Activated B cell treated with CpG ODN at 0.5 μM for 24 hours (primary cell): Measurements from ENCODE around the gene PRDM2. TPM values are rescaled to one million over a fixed set of nuclear protein-coding genes. Genes with fewer than 3 reads are reported as not detected.

Experiments used
- ATAC-seq: fragments of 200-7000 bp; cut with Tn5 transposase; one replicate; pipeline ENCODE4 v1.10.0; 2021; ENCODE audit warnings: low read depth, mild to moderate bottlenecking, moderate library complexity
- CTCF ChIA-PET: fragments of 350-600 bp; sonication (Branson Sonifier 250); formaldehyde crosslinking; loops from one replicate; lab custom pipeline; 2021; ENCODE audit warnings: antibody characterized with exemption; lab: Charles Lee
- POLR2A ChIA-PET: fragments of 350-600 bp; sonication (Branson Sonifier 250); formaldehyde crosslinking; loops from one replicate; lab custom pipeline; 2021; ENCODE audit warnings: antibody characterized with exemption; lab: Charles Lee
- DNase-seq: peaks from one replicate; pipeline ENCODE4 v3.0.0; 2022
- H3K27ac Mint-ChIP-seq: one replicate; pipeline ENCODE4 v1.8.0; 2020; ENCODE audit warnings: mixed read lengths
- H3K27me3 Mint-ChIP-seq: one replicate; pipeline ENCODE4 v1.8.0; 2021; ENCODE audit warnings: mixed read lengths
- H3K36me3 Mint-ChIP-seq: one replicate; pipeline ENCODE4 v1.8.0; 2021; ENCODE audit warnings: low read depth, mixed read lengths
- H3K4me1 Mint-ChIP-seq: one replicate; pipeline ENCODE4 v1.8.0; 2021; ENCODE audit warnings: mixed read lengths
- H3K4me3 Mint-ChIP-seq: one replicate; pipeline ENCODE4 v1.8.0; 2020; ENCODE audit warnings: mild to moderate bottlenecking, mixed read lengths
- H3K9me3 Mint-ChIP-seq: one replicate; pipeline ENCODE4 v1.8.0; 2020; ENCODE audit warnings: mixed read lengths
- intact Hi-C: fragments of 100-400 bp; cut with micrococcal nuclease; formaldehyde crosslinking; loops from one replicate; pipeline ENCODE4 v1.15.1; 2024
- total RNA-seq: library from RNA; stranded (reverse); gene quantifications from 2 replicates; pipeline ENCODE4 v1.2.3, GENCODE V29; 2022
- TF ChIP-seq, protein P1 (sequence below): fragments of 200-600 bp; IDR thresholded peaks from one replicate; pipeline ENCODE4 v1.8.0; 2022; ENCODE audit warnings: antibody characterized with exemption, mild to moderate bottlenecking

The PRDM2 gene
- total RNA-seq, 1 donor from 2014 or later, result 194 TPM

DNA sequence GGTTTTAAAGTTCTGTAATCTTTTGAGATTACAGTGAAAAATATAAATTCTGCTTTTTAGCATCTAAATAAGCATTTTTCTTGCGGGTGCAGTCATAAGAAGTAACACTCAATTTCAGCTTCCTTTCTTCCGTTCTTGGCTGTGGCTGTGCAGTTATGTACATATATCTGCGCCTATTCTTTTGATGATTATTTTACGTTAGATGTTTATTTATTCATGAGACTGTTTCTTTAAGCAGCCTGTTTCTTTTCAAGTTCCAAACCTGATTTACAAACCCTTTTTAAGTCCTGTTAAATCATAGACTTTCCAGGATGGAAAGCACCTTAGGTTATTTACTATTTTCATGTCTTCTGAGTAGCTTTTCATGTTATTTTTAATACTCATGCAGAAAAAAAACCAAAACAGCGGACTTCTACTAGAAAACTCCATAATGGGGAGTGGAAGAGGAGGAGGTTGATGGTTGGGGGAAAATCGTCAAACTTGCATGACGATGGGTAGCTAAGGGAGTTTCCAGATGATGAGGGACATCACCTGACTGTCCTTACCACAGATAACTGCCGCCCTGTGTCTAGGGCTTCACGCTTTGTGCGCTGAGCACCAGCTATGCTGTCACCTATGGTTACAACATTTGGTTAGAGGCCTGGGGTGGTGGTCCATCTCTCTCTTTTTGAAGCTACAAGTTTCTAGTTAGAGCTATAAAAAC lies 2.6 kb downstream of the PRDM2 start:
- ChIA-PET POLR2A (interaction anchor here (0.7 to 8.0 kb wide), 12 partner anchors 12 to 56 kb away, joined by 3 to 440 read pairs (median 8); no protein-coding TSS in a partner anchor), CTCF (interaction anchor here (0.7 to 3.0 kb wide), 7 partner anchors 11 to 36 kb away, joined by 3 to 29 read pairs (median 7); no protein-coding TSS in a partner anchor)
- intact Hi-C loops, result loop anchor here (1.0 to 10.0 kb wide), 4 partner anchors 11 to 1822 kb away; partner anchors contain the start of genes CASP9 and DNAJC16
- H3K27me3 Mint-ChIP-seq, result no peaks in the 10 kb centered on the region
- TF ChIP-seq, protein P1, sequence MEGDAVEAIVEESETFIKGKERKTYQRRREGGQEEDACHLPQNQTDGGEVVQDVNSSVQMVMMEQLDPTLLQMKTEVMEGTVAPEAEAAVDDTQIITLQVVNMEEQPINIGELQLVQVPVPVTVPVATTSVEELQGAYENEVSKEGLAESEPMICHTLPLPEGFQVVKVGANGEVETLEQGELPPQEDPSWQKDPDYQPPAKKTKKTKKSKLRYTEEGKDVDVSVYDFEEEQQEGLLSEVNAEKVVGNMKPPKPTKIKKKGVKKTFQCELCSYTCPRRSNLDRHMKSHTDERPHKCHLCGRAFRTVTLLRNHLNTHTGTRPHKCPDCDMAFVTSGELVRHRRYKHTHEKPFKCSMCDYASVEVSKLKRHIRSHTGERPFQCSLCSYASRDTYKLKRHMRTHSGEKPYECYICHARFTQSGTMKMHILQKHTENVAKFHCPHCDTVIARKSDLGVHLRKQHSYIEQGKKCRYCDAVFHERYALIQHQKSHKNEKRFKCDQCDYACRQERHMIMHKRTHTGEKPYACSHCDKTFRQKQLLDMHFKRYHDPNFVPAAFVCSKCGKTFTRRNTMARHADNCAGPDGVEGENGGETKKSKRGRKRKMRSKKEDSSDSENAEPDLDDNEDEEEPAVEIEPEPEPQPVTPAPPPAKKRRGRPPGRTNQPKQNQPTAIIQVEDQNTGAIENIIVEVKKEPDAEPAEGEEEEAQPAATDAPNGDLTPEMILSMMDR, result no peak
- H3K27ac Mint-ChIP-seq, result peak overlapping the region; percentile 98
- ATAC-seq (peak; percentile 73), DNase-seq (peak; percentile 51)
- peaks cover 45% of the 10 kb centered on the region for H3K36me3 Mint-ChIP-seq
- H3K9me3 Mint-ChIP-seq, result peaks cover 3% of the 10 kb centered on the region
- H3K4me1 Mint-ChIP-seq, result peaks cover 84% of the 10 kb centered on the region
- peak overlapping the region; percentile 91 for H3K4me3 Mint-ChIP-seq

DNA sequence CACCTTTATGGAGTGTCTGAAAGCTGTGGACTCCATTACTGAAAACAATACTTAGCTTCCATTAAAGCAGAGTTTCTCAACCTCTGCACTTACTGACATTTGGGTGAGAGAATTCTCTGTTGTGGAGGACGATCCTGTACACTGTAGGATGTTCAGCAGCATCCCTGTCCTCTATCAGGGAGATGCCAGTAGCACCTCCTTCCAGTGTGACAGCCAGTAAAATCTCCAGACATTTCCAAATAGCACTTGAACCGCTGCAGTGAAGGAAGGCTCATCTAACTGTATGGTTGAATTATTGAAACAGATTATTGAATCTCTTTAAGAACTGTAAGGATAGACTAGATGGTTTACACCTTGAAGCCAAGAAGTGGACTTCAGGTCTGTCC lies 3.1 kb downstream of the PRDM2 start:
- no peak for DNase-seq
- intact Hi-C loops, result loop anchor here (1.0 to 10.0 kb wide), 3 partner anchors 10 to 1822 kb away; partner anchors contain the start of genes CASP9 and DNAJC16
- Mint-ChIP-seq H3K27me3 (no peaks in the 10 kb centered on the region), H3K36me3 (peaks cover 48% of the 10 kb centered on the region), H3K9me3 (no peaks in the 10 kb centered on the region), H3K27ac (peak overlapping the region; percentile 98), H3K4me1 (peaks cover 84% of the 10 kb centered on the region), H3K4me3 (peak overlapping the region; percentile 91)
- TF ChIP-seq, protein P1, result no peak
- ChIA-PET POLR2A (interaction anchor here (0.7 to 8.0 kb wide), 12 partner anchors 11 to 57 kb away, joined by 3 to 440 read pairs (median 8); no protein-coding TSS in a partner anchor), CTCF (interaction anchor here (1.2 to 3.0 kb wide), 6 partner anchors 10 to 36 kb away, joined by 3 to 29 read pairs (median 9); no protein-coding TSS in a partner anchor)
- no peak for ATAC-seq

DNA sequence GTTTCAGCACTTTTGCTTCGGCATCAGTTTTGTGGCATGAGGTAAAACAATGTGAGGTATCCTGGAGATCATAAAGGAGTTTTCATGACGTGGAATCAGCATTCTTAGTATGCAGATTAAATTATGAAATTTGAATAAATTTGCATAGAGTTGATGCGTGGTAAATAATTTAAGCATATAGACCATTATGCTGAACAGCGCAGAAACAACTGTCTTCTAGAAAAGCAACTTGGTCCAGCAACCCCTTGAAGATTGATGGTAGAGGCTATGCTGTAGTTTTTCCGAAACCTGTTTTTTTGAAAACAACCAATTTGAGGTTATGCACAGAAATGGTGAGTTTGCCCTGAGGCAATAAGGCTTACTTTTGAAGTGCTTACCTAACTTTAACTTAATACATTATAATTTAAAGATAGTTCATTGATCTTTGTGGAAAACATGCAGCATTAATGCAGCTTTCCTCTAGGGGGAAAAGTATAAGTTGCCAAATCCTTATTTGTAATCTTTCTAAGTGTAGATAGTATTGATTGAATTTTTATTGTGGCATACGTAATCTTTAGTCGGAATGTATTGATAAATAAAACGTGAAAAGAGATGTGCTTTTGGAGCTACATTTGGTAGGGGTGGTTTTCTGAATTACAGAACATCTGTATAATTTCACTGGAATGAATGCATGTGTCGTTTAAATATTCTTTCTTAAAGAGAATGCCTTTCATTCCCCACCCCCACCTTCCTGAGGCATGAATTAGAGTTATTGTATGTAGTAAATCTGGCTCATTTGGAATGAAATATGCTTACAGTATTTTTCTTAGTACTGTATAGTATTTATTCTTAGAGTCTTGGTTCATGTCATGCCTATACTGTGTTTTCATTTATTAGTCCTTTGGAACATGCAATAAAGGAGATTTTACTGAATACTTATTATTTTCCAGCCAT lies 3.8 kb downstream of the PRDM2 start:
- TF ChIP-seq, protein P1, result no peak
- CTCF ChIA-PET, result interaction anchor here (0.7 to 2.9 kb wide), 6 partner anchors 10 to 37 kb away, joined by 3 to 29 read pairs (median 8); no protein-coding TSS in a partner anchor
- peak overlapping the region; percentile 91 for H3K4me3 Mint-ChIP-seq
- ATAC-seq, result no peak
- H3K4me1 Mint-ChIP-seq, result peaks cover 89% of the 10 kb centered on the region
- no peaks in the 10 kb centered on the region for H3K9me3 Mint-ChIP-seq
- POLR2A ChIA-PET, result interaction anchor here (0.6 to 8.0 kb wide), 6 partner anchors 10 to 1986 kb away, joined by 4 to 440 read pairs (median 39); no protein-coding TSS in a partner anchor
- intact Hi-C loops, result loop anchor here (1.0 to 10.0 kb wide), 3 partner anchors 9 to 1821 kb away; partner anchors contain the start of genes CASP9 and DNAJC16
- H3K27ac Mint-ChIP-seq, result peak overlapping the region; percentile 98
- peaks cover 53% of the 10 kb centered on the region for H3K36me3 Mint-ChIP-seq
- no peak for DNase-seq
- no peaks in the 10 kb centered on the region for H3K27me3 Mint-ChIP-seq

DNA sequence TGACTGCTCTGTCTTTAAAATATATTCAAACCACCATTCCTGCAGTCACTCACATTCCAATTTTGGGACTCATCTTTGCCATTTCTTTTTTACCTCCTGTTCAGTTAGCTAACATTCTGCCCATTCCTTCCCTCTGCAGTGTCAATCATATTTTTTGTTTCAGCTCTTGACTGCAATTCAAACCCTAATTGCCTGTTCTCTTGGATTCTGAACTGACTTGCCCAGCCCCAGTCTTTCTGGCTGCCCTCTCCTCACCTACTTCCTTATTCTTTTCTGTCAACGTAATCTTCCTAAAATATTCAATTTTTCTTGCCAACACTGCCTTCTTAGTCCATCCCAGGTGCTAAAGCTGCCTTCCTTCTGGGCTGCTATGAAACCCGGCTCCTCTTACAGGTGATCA lies 6.1 kb downstream of the PRDM2 start:
- H3K27ac Mint-ChIP-seq, result peak overlapping the region; percentile 76
- POLR2A ChIA-PET, result interaction anchor here (1.2 to 8.0 kb wide), 3 partner anchors 21 to 43 kb away, joined by 3 to 440 read pairs (median 3); no protein-coding TSS in a partner anchor

More for the DNA sequence above, 6.1 kb downstream of the PRDM2 start:
- TF ChIP-seq, protein P1, result no peak
- Mint-ChIP-seq H3K36me3 (peaks cover 51% of the 10 kb centered on the region), H3K4me3 (peak overlapping the region; percentile 44), H3K9me3 (no peaks in the 10 kb centered on the region), H3K27me3 (no peaks in the 10 kb centered on the region), H3K4me1 (peaks cover 96% of the 10 kb centered on the region)
- ATAC-seq (no peak), DNase-seq (no peak)
- CTCF ChIA-PET, result interaction anchor here (0.9 to 2.8 kb wide), 2 partner anchors 20 to 42 kb away, joined by 3 to 22 read pairs; no protein-coding TSS in a partner anchor
- intact Hi-C loops, result loop anchor here (10.0 kb wide), 1 partner anchor 1819 kb away; the partner anchor contains the start of genes CASP9 and DNAJC16
